ENCODE measurements around the gene CNPY3. TPM values are rescaled to one million over a fixed set of nuclear protein-coding genes. Genes with fewer than 3 reads are reported as not detected.

Gene CNPY3
- total RNA-seq: 29.5 and 32.7 TPM in 2 replicates

DNA sequence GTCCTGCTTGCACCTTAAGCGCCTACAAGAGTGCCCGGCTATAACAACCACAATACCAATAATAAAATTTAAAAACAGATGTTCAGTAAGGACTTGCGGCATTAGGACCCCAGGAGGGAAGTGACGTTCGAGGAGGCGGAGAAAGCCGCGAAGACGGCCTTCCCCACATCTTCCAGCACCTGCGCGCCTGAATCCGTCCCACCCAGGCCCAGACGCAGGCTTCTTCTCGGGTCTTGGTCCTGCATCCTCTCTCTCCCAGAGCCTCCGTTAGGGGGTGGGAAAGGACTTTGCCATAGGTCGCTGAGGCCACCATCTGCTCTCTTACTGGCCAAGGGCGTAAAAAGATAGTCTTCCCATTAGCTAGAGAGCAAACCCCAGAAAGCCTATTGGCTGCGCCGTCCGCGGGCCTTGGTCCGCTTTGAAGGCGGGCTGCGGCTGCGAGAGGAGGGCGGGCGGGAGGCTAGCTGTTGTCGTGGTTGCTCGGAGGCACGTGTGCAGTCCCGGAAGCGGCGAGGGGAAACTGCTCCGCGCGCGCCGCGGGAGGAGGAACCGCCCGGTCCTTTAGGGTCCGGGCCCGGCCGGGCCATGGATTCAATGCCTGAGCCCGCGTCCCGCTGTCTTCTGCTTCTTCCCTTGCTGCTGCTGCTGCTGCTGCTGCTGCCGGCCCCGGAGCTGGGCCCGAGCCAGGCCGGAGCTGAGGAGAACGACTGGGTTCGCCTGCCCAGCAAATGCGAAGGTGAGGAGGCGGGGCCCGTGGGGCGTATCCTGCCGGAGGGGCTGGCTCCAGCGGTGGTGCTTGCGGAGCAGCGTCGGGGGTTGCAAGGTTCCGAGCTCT lies at the start of gene CNPY3:
CNPY3 (plus strand) TSS at position 495 of the 835 bp plus-strand sequence; CDS start at position 586, 91 bp downstream.

GRCh38 chr6:42915732-42916131 lies 13.5 kb upstream of the CNPY3 start, which contains the start of gene PTCRA:
PTCRA (plus strand) TSS chr6:42916053; CDS start chr6:42916070, 17 bp downstream.

GRCh38 chr6:42960243-42961019 lies 31.2 kb downstream of the CNPY3 start, which contains the start of gene GNMT:
GNMT (plus strand) TSS chr6:42960754; CDS start chr6:42960768, 14 bp downstream.

GRCh38 chr6:42978839-42979522 lies 49.7 kb downstream of the CNPY3 start, which contains the start of gene PEX6:
PEX6 (minus strand) TSS chr6:42979181; CDS start chr6:42979150, 31 bp downstream.

GRCh38 chr6:42984001-42984923 lies 55.0 kb downstream of the CNPY3 start, which contains the start of gene PPP2R5D:
PPP2R5D (plus strand) TSS chr6:42984570; CDS start chr6:42984678, 108 bp downstream.

Other genes starting within 250 kb of the CNPY3 start
- 0.14 TPM in 2 replicates for gene PRPH2, start 206.9 kb upstream of the CNPY3 start, total RNA-seq
- 32.2 and 36.6 TPM in 2 replicates for gene TBCC, start 183.4 kb upstream of the CNPY3 start, total RNA-seq
- gene BICRAL, start 147.4 kb upstream of the CNPY3 start, total RNA-seq: 2.0 and 2.6 TPM in 2 replicates
- gene RPL7L1, start 49.9 kb upstream of the CNPY3 start, total RNA-seq: 107 and 128 TPM in 2 replicates
- gene PTCRA, start 13.4 kb upstream of the CNPY3 start, total RNA-seq: not detected in 2 replicates
- gene GNMT, start 31.3 kb downstream of the CNPY3 start, total RNA-seq: not detected in 2 replicates
- 26.6 and 28.3 TPM in 2 replicates for gene PEX6, start 49.7 kb downstream of the CNPY3 start, total RNA-seq
- gene PPP2R5D, start 55.1 kb downstream of the CNPY3 start, total RNA-seq: 60.5 and 80.8 TPM in 2 replicates
- gene MEA1, start 84.5 kb downstream of the CNPY3 start, total RNA-seq: 83.5 and 84.1 TPM in 2 replicates
- 64.0 and 68.7 TPM in 2 replicates for gene KLHDC3, start 84.8 kb downstream of the CNPY3 start, total RNA-seq
- gene RRP36, start 92.1 kb downstream of the CNPY3 start, total RNA-seq: 80.3 and 94.5 TPM in 2 replicates
- gene CUL7, start 124.4 kb downstream of the CNPY3 start, total RNA-seq: 14.5 and 15.2 TPM in 2 replicates
- 32.4 and 33.4 TPM in 2 replicates for gene MRPL2, start 130.0 kb downstream of the CNPY3 start, total RNA-seq
- gene KLC4, start 130.2 kb downstream of the CNPY3 start, total RNA-seq: 10.3 and 11.7 TPM in 2 replicates
- gene PTK7, start 146.8 kb downstream of the CNPY3 start, total RNA-seq: 84.4 and 112 TPM in 2 replicates
- 23.3 and 29.9 TPM in 2 replicates for gene SRF, start 241.8 kb downstream of the CNPY3 start, total RNA-seq

Data from airway epithelial cell (primary cell).